GM19452 (cell line): ENCODE results near the gene TCEA3.

ENCODE experiments used
- ATAC-seq: cut with Tn5 transposase; IDR thresholded peaks from one replicate; pipeline ENCODE4 v1.9.1; 2021; ENCODE audit not compliant: unreplicated experiment

TCEA3 gene

DNA sequence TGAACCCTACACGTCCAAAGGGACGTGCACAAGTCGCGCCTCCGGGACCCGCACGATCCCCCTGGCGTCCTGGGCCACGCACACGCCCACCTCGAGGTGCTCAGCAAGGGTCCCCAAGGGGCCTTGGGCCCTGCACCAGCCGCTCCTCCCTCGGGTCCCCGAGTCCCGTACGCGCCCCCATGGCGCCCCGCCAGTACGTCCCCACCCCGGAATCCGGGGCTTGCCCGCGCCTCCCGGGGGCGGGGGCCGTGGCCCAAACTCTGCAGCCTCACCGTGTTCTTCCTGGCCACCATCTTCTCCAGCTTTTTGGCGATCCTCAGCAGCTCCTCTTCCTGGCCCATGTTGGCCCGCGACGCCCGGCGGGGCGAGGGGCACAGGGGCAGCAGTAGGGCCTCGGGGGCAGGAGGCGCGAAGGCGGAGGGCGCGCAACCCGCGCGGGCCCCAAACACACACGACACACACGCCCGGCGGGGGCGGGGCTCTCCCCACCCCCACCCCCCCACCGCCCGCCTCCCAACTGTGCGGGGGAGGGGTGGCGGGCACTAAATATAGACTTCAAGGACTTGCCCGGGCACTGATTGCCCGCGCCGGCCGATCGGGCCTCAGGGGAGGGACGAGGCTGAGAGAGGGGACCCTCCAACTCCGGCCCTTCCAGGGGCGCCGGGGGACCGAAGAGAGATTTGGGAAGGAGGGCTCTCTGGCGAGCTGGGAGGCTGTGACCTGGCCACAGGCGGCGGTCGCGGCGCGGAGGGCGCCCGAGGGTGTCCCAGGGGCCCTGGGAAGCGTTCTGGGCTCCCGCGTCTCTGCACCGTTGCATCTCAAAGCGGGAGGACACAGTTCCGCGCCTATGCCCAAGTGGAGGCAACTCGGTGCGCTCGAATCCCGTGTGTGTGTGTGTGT lies at the start of gene TCEA3:
Gene TCEA3 (minus strand): TSS at position 456 of the 900 bp plus-strand sequence. CDS start 115 bp downstream, at position 341.
- ATAC-seq = no peak

DNA sequence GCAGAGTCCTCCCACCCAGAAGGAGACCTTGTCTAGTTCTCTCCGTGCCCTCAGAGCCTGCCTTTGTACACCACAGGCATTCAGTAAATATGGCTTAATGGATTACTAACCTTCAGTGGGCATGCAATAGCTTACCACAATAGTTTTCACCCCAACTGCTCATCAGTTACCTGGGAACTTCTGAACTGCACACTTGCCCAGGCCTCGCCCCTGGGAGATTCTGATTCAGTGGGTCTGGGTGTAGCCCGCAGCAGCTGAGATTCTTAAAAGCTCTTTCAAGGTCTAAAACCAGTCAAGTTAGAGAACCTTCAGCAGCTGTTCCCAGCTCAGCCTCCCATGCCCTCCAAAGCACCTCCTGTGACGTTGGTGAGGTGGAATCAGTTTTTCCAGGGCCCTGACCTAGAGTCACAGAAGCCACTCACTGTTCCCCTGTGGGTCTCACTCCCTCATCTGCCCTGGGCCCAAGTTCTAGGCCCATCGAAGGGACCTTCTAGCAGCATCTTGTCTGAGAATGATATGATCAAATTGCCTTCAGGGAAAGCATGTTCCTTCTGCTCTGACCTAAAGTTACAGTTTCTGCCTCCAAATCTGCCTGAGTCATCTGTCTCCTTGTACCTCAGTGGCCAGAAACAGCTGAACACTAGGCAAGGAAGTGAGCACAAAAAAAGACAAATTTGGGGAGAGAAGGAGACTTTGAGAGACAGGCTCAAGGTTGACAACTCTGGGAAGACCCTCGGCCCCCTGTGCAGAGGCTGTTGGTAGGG lies 48.7 kb upstream of the TCEA3 start:
- ATAC-seq = no peak

DNA sequence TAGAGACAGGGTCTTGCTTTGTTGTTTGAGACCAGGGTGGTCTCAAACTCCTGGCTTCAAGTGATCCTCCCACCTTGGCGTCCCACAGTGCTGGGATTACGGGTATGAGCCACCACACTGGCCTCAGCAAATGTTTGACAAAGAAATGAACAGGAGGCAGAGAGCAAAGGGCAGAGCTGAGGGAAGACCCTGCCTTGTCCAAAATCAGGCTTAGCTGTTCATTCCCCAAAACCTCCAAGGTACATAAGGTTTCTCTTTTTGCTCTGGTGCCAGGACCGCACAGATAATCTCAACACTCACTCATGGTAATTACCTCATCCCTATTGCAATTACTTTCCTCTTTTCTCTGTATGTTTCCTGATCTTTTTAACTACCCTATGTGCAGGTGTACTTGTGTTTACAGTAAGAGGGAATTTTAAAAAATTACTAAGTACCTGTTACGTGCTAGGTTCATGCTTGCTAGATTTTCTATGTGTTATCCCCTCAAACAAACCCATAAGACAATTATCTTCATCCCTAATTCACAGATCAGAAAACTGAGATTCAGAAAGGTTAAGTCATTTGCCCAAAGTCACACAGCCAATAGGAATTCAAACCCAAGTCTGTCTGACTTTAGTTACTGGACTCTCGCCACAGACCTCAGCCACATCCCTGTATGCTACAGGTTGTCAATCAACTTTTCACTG lies 47.9 kb upstream of the TCEA3 start:
- ATAC-seq = no peak

GRCh38 chr1:23471473-23472075 lies 47.0 kb upstream of the TCEA3 start:
- ATAC-seq = no peak

GRCh38 chr1:23470282-23471070 lies 45.9 kb upstream of the TCEA3 start:
- no peak for ATAC-seq

GRCh38 chr1:23469372-23469982 lies 44.9 kb upstream of the TCEA3 start:
- no peak for ATAC-seq

DNA sequence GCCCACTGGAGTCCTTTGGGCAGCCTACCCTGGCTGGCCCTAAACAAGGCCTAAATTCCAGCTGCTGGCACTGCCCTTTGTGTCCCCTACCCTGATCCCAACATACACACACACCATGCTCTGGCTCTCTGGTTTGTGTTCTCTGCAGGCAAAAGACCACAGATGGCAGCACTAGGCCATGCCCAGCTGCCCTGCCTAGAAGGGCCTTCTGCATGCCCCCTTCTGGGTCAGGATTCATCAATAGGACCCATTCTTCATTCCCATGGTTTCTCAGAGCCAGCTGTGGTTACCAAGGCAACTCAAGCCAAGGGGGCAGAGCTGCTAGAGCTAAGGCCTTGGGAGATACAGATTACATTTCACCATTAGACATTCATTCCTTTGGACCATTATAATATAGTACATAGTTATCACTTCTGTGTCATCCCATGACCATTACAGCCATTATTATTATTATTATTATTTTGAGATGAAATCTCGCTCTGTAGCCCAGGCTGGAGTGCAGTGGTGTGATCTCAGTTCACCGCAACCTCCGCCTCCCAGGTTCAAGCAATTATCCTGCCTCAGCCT lies 42.0 kb upstream of the TCEA3 start:
- ATAC-seq = no peak

DNA sequence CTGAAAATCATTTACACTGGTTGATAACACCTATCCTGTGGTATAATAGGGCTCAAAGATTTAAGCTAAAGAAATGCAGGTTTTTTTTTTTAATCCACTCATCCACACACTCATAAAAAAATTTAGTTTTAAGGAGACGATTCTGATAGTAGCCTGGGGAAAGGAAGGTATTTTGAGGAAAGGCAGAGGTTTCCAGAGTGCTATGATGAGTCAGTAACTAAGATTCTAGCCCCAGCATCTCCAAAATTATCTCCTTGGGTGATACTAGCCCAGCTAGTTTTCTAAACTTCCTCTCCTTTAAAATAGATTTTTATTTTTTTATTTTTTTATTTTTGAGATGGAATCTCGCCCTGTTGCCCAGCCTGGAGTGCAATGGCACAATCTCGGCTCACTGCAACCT lies 38.7 kb upstream of the TCEA3 start:
- ATAC-seq = no peak

GRCh38 chr1:23462766-23463165 lies 38.2 kb upstream of the TCEA3 start:
- ATAC-seq = no peak

DNA sequence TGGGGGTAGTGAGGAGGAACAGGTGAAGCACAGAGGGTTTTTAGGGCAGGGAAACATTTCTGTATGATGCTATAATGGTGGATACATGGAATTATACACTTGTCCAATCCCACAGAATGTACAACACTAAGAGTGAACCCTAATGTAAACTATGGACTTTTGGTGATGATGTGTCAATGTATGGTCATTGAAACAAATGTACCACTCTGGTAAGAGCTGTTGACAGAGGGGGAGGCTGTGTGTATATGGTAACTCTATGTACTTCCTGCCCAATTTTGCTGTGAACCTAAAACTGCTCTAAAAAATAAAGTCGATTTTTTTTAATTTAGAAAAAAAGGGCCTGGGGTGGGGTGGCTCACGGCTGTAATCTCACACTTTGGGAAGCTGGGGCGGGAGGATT lies 36.5 kb upstream of the TCEA3 start:
- ATAC-seq = no peak

GRCh38 chr1:23460519-23460918 lies 36.0 kb upstream of the TCEA3 start:
- no peak for ATAC-seq

GRCh38 chr1:23459338-23459757 lies 34.8 kb upstream of the TCEA3 start:
- ATAC-seq = no peak

GRCh38 chr1:23456226-23456625 lies 31.7 kb upstream of the TCEA3 start:
- ATAC-seq = no peak

GRCh38 chr1:23453455-23454000 lies 29.0 kb upstream of the TCEA3 start:
- no peak for ATAC-seq

DNA sequence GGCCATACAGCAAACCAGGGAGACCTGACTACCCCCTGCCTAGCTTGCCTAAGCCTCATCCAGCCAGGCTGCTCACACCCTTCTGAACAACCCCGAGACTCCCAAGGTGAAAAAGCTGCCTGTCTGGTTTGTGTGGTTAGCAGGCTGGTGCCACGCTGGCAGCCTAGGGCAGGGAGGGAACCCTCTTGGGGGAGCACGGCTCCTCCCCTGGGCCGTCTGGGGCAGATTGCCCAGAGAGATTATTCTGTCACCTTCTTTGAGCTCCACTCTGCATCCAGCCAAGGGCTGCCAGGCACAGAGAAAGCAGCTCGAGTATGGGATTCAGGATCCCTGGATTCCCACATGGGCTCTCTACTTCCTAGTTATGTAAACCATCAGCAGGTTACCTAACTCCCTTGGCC lies 27.5 kb upstream of the TCEA3 start:
- ATAC-seq = no peak

DNA sequence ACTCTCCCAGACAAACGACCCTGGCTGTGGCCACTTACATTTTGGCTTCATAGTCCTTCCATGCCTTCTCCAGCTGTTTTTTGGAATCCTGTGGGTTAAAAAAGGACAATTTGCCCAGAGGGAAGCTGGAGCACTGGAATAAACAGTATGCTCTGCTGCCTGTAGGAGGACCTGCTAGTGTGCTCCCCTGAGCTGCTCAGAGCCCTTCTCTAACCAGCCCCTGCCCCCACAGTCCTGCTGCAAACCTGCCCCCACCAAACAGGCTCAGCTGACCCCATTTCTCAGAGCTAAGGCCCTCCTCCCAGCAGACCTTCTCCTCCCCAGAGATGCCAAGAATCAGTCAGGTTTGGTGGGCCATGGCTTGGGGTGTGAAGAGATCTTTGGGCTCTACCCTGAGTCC lies 26.9 kb upstream of the TCEA3 start:
- no peak for ATAC-seq

DNA sequence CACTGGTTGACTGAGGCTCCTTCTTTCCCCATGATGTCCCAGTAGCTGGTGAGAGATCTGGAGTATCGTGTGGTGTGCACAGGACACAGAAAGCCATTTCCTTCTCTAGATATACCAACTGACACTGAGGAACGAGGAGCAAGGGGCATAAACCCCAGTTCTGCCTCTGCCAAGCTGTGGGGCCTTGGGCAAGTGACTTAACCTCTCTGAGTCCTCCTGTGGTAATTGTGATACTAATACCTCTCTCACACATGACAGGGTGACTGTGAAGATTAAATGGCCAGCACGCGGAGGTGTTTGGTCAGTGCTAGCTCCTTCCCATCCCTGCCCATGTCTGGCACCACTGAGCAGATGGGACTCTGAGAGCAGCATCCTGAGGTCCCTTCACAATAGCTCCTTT lies 26.3 kb upstream of the TCEA3 start:
- ATAC-seq = no peak

- no peak for ATAC-seq
Measured at GRCh38 chr1:23449958-23450357, 25.4 kb upstream of the TCEA3 start.

- ATAC-seq = no peak
Measured at GRCh38 chr1:23449306-23449705, 24.8 kb upstream of the TCEA3 start.
